B cell (primary cell): ENCODE results near the gene KIF22. TPM values are rescaled to one million over a fixed set of nuclear protein-coding genes. Genes with fewer than 3 reads are reported as not detected.
"Not testable (repeated sequence)": the region's sequence is repeated elsewhere in the genome, so short reads cannot be mapped to it uniquely, and the experiment has no call there.

Source experiments
- ATAC-seq: fragments of 200-7000 bp; cut with Tn5 transposase; one replicate; pipeline ENCODE4 v1.10.0; 2021; ENCODE audit warnings: low read depth, mild to moderate bottlenecking, moderate number of reproducible peaks, moderate library complexity
- CTCF ChIA-PET: fragments of 350-600 bp; sonication (Branson Sonifier 250); formaldehyde crosslinking; loops from one replicate; lab custom pipeline; 2021; ENCODE audit warnings: antibody characterized with exemption, inconsistent platforms; lab: Charles Lee
- POLR2A ChIA-PET: fragments of 350-600 bp; sonication (Branson Sonifier 250); formaldehyde crosslinking; loops from one replicate; lab custom pipeline; 2021; ENCODE audit warnings: antibody characterized with exemption; lab: Charles Lee
- DNase-seq: peaks from one replicate; pipeline ENCODE4 v3.0.0; 2013
- H2AFZ ChIP-seq: 2 replicates; pipeline ENCODE4 v1.6.1; 2012; ENCODE audit warnings: mild to moderate bottlenecking, low read depth, low read length; ENCODE audit not compliant: insufficient read depth, poor library complexity, severe bottlenecking
- H3K27ac ChIP-seq, 2 donors: 1 replicate in 1 of 2; 2 replicates in 1 of 2; pipeline ENCODE4 v1.5.1; 2012 to 2013; ENCODE audit warnings: low read length in 2 of 2, mild to moderate bottlenecking in 2 of 2, moderate library complexity in 1 of 2
- H3K27me3 ChIP-seq, 4 experiments: fragments of 200-600 bp in 1 of 4; sonication (generic) in 1 of 4; replicated peaks in 1 of 4; 1 replicate in 2 of 4; 2 replicates in 2 of 4; pipeline versions ENCODE4 v1.6.1 to v1.7.0; 2013 to 2016; ENCODE audit warnings: low read length in 3 of 4, mild to moderate bottlenecking in 2 of 4, mixed read lengths in 1 of 4, moderate library complexity in 1 of 4; ENCODE audit not compliant: insufficient read depth in 4 of 4, control insufficient read depth in 3 of 4; ENCODE audit errors: control extremely low read depth in 1 of 4
- H3K36me3 ChIP-seq, 2 experiments: replicated peaks in 1 of 2; 1 replicate in 1 of 2; 2 replicates in 1 of 2; pipeline versions ENCODE4 v1.6.1 to v1.7.1; 2013; ENCODE audit warnings: low read length in 1 of 2; ENCODE audit not compliant: insufficient read depth in 2 of 2, control insufficient read depth in 1 of 2; ENCODE audit errors: control extremely low read depth in 1 of 2, extremely low read depth in 1 of 2
- H3K4me1 ChIP-seq, 2 donors: fragments of 200-600 bp in 1 of 2; sonication (generic) in 1 of 2; 1 replicate in 1 of 2; 2 replicates in 1 of 2; pipeline versions ENCODE4 v1.5.1 to v1.6.1; 2013 to 2017; ENCODE audit warnings: low read length in 2 of 2; ENCODE audit not compliant: control insufficient read depth in 2 of 2, insufficient read depth in 2 of 2
- H3K4me2 ChIP-seq: replicated peaks from 2 replicates; pipeline ENCODE3; 2012; ENCODE audit warnings: mild to moderate bottlenecking, low read depth, low read length; ENCODE audit not compliant: poor library complexity, severe bottlenecking
- H3K4me3 ChIP-seq, 5 experiments: fragments of 200-600 bp in 1 of 5; sonication (generic) in 1 of 5; 1 replicate in 3 of 5; 2 replicates in 2 of 5; pipeline versions ENCODE4 v1.5.1 to v1.7.0; 2011 to 2016; ENCODE audit warnings: low read length in 4 of 5, mild to moderate bottlenecking in 4 of 5, low read depth in 2 of 5, control low read depth in 1 of 5, moderate library complexity in 1 of 5; ENCODE audit not compliant: insufficient read depth in 1 of 5; ENCODE audit errors: control extremely low read depth in 1 of 5, extremely low read depth in 1 of 5
- H3K79me2 ChIP-seq: fragments of 200-600 bp; sonication (generic); one replicate; pipeline ENCODE4 v1.6.0; 2016; ENCODE audit warnings: low read length; ENCODE audit not compliant: control insufficient read depth, insufficient read depth
- H3K9ac ChIP-seq: fragments of 200-600 bp; sonication (generic); 2 replicates; pipeline ENCODE4 v1.6.1; 2017; ENCODE audit warnings: mild to moderate bottlenecking, low read length, moderate library complexity
- H3K9me3 ChIP-seq, 3 donors: one replicate each; pipeline versions ENCODE4 v1.6.1 to v1.7.1; 2013; ENCODE audit warnings: low read length in 2 of 3; ENCODE audit not compliant: control insufficient read depth in 2 of 3, insufficient read depth in 1 of 3; ENCODE audit errors: control extremely low read depth in 1 of 3
- H4K20me1 ChIP-seq: 2 replicates; pipeline ENCODE4 v1.6.0; 2012; ENCODE audit warnings: mild to moderate bottlenecking, low read length; ENCODE audit not compliant: insufficient read depth, control insufficient read depth, poor library complexity, severe bottlenecking
- H3K27ac Mint-ChIP-seq: one replicate; pipeline ENCODE4 v1.8.0; 2021; ENCODE audit warnings: mixed read lengths
- H3K27me3 Mint-ChIP-seq: one replicate; pipeline ENCODE4 v1.8.0; 2021; ENCODE audit warnings: mixed read lengths
- H3K4me1 Mint-ChIP-seq: one replicate; pipeline ENCODE4 v1.8.0; 2021; ENCODE audit warnings: mixed read lengths
- H3K4me3 Mint-ChIP-seq: one replicate; pipeline ENCODE4 v1.8.0; 2021; ENCODE audit warnings: mixed read lengths
- H3K9me3 Mint-ChIP-seq: one replicate; pipeline ENCODE4 v1.8.0; 2022; ENCODE audit warnings: mixed read lengths; ENCODE audit not compliant: insufficient read depth
- CTCF ChIP-seq: fragments of 200-600 bp; IDR thresholded peaks from one replicate; pipeline ENCODE4 v1.8.0; 2022; ENCODE audit warnings: antibody characterized with exemption, mild to moderate bottlenecking
- EZH2 ChIP-seq: IDR thresholded peaks from 2 replicates; pipeline ENCODE4 v1.6.1; 2012; ENCODE audit warnings: borderline replicate concordance, low read depth, mild to moderate bottlenecking, moderate library complexity, low read length; ENCODE audit not compliant: insufficient read depth, poor library complexity, severe bottlenecking
- WGBS: methylation state at CpG from one replicate; pipeline ENCODE4 v1.1.5; 2013; ENCODE audit warnings: missing lambda C conversion rate; ENCODE audit not compliant: insufficient coverage; 5-methylcytosine and 5-hydroxymethylcytosine counted together
- intact Hi-C: fragments of 100-400 bp; cut with micrococcal nuclease; formaldehyde crosslinking; loops from one replicate; pipeline ENCODE4 v1.10.0; 2022
- polyA plus RNA-seq: library from polyadenylated mRNA; depleted of rRNA; stranded (reverse); fragments of >200 nt; gene quantifications from 2 replicates; pipeline ENCODE4 v1.2.3, GENCODE V29; 2012
- total RNA-seq, 2 donors: library from RNA; stranded (reverse); fragments of 120-200 nt in 1 of 2; gene quantifications; 1 replicate in 1 of 2; 2 replicates in 1 of 2; pipeline versions ENCODE4 v1.2.3 to v1.2.4, GENCODE V29; 2013 to 2022

The KIF22 gene
- total and polyA plus RNA-seq, 2 donors (not counting 1 experiment from before 2014, with no cell fraction given), result 53.9 to 57.2 TPM

GRCh38 chr16:29745853-29746345 lies 44.7 kb upstream of the KIF22 start, which contains the start of gene C16orf54:
TSS of gene C16orf54 (minus strand) at chr16:29745990. CDS start at chr16:29744951, 1,039 bp downstream.
- Histone ChIP-seq H3K4me1 (peaks cover 44 to 59% of the 10 kb centered on the region in 2 donors), H3K36me3 (peaks cover 2 to 49% of the 10 kb centered on the region in 2 experiments), H3K27ac (peak within 1 kb of the TSS; percentile 95), H3K4me2 (peak within 1 kb of the TSS; percentile 81), H3K79me2 (peaks cover 63% of the 10 kb centered on the region), H3K27me3 (no peaks in the 10 kb centered on the region), H3K9ac (peak within 1 kb of the TSS; percentile 99), H3K9me3 (peaks cover 0 to 11% (median 0%) of the 10 kb centered on the region in 3 donors), H2AFZ (peak within 1 kb of the TSS; percentile 75), H3K4me3 (peak within 1 kb of the TSS; percentile 91 to 100 (median 97)), H4K20me1 (peaks cover 33% of the 10 kb centered on the region)
- POLR2A ChIA-PET, result interaction anchor here (0.6 to 3.0 kb wide), 7 partner anchors 8 to 69 kb away, joined by 3 to 14 read pairs (median 7); partner anchors contain the start of genes KIF22 and MAZ
- H3K4me1 Mint-ChIP-seq, result peaks cover 64% of the 10 kb centered on the region
- 0% methylated on average over 12 of the region's 12 CpGs for WGBS
- TF ChIP-seq CTCF (no peak), EZH2 (no peak)
- DNase-seq (peak; percentile 93), ATAC-seq (peak; percentile 90)
- no peaks in the 10 kb centered on the region for H3K27me3 Mint-ChIP-seq
- peak within 1 kb of the TSS; percentile 99 for H3K27ac Mint-ChIP-seq
- H3K9me3 Mint-ChIP-seq, result no peaks in the 10 kb centered on the region
- CTCF ChIA-PET, result interaction anchor here (0.8 to 1.4 kb wide), 7 partner anchors 9 to 228 kb away, joined by 3 to 7 read pairs (median 4); partner anchors contain the start of gene TAOK2
- intact Hi-C loops, result loop anchor here (1.0 to 5.0 kb wide), 6 partner anchors 8 to 116 kb away; partner anchors contain the start of genes CDIPT, KIF22 and PAGR1
- H3K4me3 Mint-ChIP-seq, result peak within 1 kb of the TSS; percentile 99

- not testable (repeated sequence) for H3K27me3 ChIP-seq, H3K9me3 Mint-ChIP-seq, H3K27me3 Mint-ChIP-seq, ATAC-seq
- peaks cover 39 to 53% of the 10 kb centered on the region in 2 donors for H3K4me1 ChIP-seq
- peaks cover 2 to 43% of the 10 kb centered on the region in 2 experiments for H3K36me3 ChIP-seq
- intact Hi-C loops, result loop anchor here (1.0 to 5.0 kb wide), 4 partner anchors 8 to 116 kb away; partner anchors contain the start of genes CDIPT, KIF22 and PAGR1
- H2AFZ ChIP-seq, result peak overlapping the region; percentile 75
- H3K27ac ChIP-seq, result peak overlapping the region; percentile 95
- ChIA-PET POLR2A (interaction anchor here (0.6 to 3.0 kb wide), 7 partner anchors 8 to 660 kb away, joined by 3 to 14 read pairs (median 7); partner anchors contain the start of genes KIF22 and MAZ), CTCF (interaction anchor here (0.8 to 1.4 kb wide), 6 partner anchors 8 to 227 kb away, joined by 3 to 7 read pairs (median 4); partner anchors contain the start of gene TAOK2)
- H3K4me3 ChIP-seq, result peak overlapping the region in 4 of 5 experiments; percentile 95 to 100 (median 98)
- Mint-ChIP-seq H3K4me1 (peaks cover 60% of the 10 kb centered on the region), H3K4me3 (peak overlapping the region; percentile 99), H3K27ac (peak overlapping the region; percentile 99)
- WGBS, result 40% methylated on average over 1 of the region's 4 CpGs
- peak overlapping the region; percentile 99 for H3K9ac ChIP-seq
- peak; percentile 44 for DNase-seq
- peaks cover 0 to 11% (median 0%) of the 10 kb centered on the region in 3 donors for H3K9me3 ChIP-seq
- peak overlapping the region; percentile 81 for H3K4me2 ChIP-seq
- peaks cover 29% of the 10 kb centered on the region for H4K20me1 ChIP-seq
- peaks cover 57% of the 10 kb centered on the region for H3K79me2 ChIP-seq
Observed at GRCh38 chr16:29746518-29746917, 44.0 kb upstream of the KIF22 start.
